WTC11 (cell line): ENCODE results near the gene SYT13. TPM values are rescaled to one million over a fixed set of nuclear protein-coding genes. Genes with fewer than 3 reads are reported as not detected.

Experiments
- ATAC-seq: fragments of 200-7000 bp; cut with Tn5 transposase; 2 replicates; pipeline ENCODE4 v1.10.0; 2021; ENCODE audit warnings: mild to moderate bottlenecking, moderate library complexity
- Bru-seq: library from RNA; stranded (reverse); fragments of 400-500 nt; gene quantifications from one replicate; lab custom pipeline; 2021; lab: Mats Ljungman, UMichigan
- CTCF ChIA-PET: fragments of 300-600 bp; sonication (Branson Sonifier 250); formaldehyde crosslinking; loops from one replicate; lab custom pipeline; 2021; ENCODE audit warnings: antibody characterized with exemption; lab: Charles Lee
- POLR2A ChIA-PET: fragments of 350-600 bp; sonication (Branson Sonifier 250); formaldehyde crosslinking; loops from one replicate; lab custom pipeline; 2021; ENCODE audit warnings: antibody characterized with exemption; lab: Charles Lee
- DNase-seq: peaks from one replicate; pipeline ENCODE4 v3.0.0; 2021; ENCODE audit warnings: low spot score
- H3K27ac Mint-ChIP-seq: 2 replicates; pipeline ENCODE4 v1.8.0; 2021; ENCODE audit warnings: mixed read lengths
- H3K27me3 Mint-ChIP-seq: 2 replicates; pipeline ENCODE4 v1.8.0; 2021; ENCODE audit warnings: low read depth, mild to moderate bottlenecking, moderate library complexity, mixed read lengths
- H3K36me3 Mint-ChIP-seq: 2 replicates; pipeline ENCODE4 v1.8.0; 2021; ENCODE audit warnings: mixed read lengths
- H3K4me1 Mint-ChIP-seq: 2 replicates; pipeline ENCODE4 v1.8.0; 2022; ENCODE audit warnings: mixed read lengths
- H3K4me3 Mint-ChIP-seq: 2 replicates; pipeline ENCODE4 v1.8.0; 2021; ENCODE audit warnings: mild to moderate bottlenecking, moderate library complexity, mixed read lengths
- H3K9me3 Mint-ChIP-seq: 2 replicates; pipeline ENCODE4 v1.8.0; 2021; ENCODE audit warnings: mixed read lengths
- AFF4 ChIP-seq: sonication (generic); formaldehyde crosslinking; IDR thresholded peaks from 2 replicates; pipeline ENCODE4 v1.8.1; 2023; ENCODE audit warnings: mild to moderate bottlenecking, missing genetic modification reagents, borderline replicate concordance
- ATF2 ChIP-seq: sonication (generic); formaldehyde crosslinking; IDR thresholded peaks from 2 replicates; pipeline ENCODE4 v1.8.1; 2022; ENCODE audit warnings: low read depth, missing genetic modification reagents, borderline replicate concordance
- ATF3 ChIP-seq: sonication (generic); formaldehyde crosslinking; conservative IDR thresholded peaks from 2 replicates; pipeline ENCODE4 v1.8.1; 2022; ENCODE audit warnings: mild to moderate bottlenecking, missing genetic modification reagents
- CDX4 ChIP-seq: fragments of 250-450 bp; sonication (Bioruptor Pico); IDR thresholded peaks from 2 replicates; pipeline ENCODE4 v1.9.0; 2021; ENCODE audit warnings: moderate library complexity, mild to moderate bottlenecking, inconsistent platforms, borderline replicate concordance
- E2F5 ChIP-seq: sonication (generic); formaldehyde crosslinking; IDR thresholded peaks from 2 replicates; pipeline ENCODE4 v1.8.1; 2022; ENCODE audit warnings: mild to moderate bottlenecking, moderate library complexity, missing genetic modification reagents
- IRF2 ChIP-seq: sonication (generic); formaldehyde crosslinking; IDR thresholded peaks from 2 replicates; pipeline ENCODE4 v1.8.0; 2022; ENCODE audit warnings: low read depth, missing genetic modification reagents, borderline replicate concordance
- MLX ChIP-seq: sonication (generic); formaldehyde crosslinking; IDR thresholded peaks from 2 replicates; pipeline ENCODE4 v1.8.1; 2023; ENCODE audit warnings: mild to moderate bottlenecking, missing genetic modification reagents, moderate library complexity
- NR1H2 ChIP-seq: sonication (generic); formaldehyde crosslinking; IDR thresholded peaks from 2 replicates; pipeline ENCODE4 v1.9.0; 2021; ENCODE audit warnings: mild to moderate bottlenecking, moderate library complexity, missing genetic modification reagents
- SP1 ChIP-seq: sonication (generic); formaldehyde crosslinking; conservative IDR thresholded peaks from 2 replicates; pipeline ENCODE4 v1.8.1; 2022; ENCODE audit warnings: missing genetic modification reagents
- TEAD4 ChIP-seq: sonication (generic); formaldehyde crosslinking; IDR thresholded peaks from 2 replicates; pipeline ENCODE4 v1.8.0; 2022; ENCODE audit warnings: mild to moderate bottlenecking, missing genetic modification reagents
- TP53 ChIP-seq: sonication (generic); formaldehyde crosslinking; IDR thresholded peaks from 2 replicates; pipeline ENCODE4 v1.8.1; 2023; ENCODE audit warnings: mild to moderate bottlenecking, missing genetic modification reagents
- ZNF317 ChIP-seq: sonication (generic); formaldehyde crosslinking; IDR thresholded peaks from 2 replicates; pipeline ENCODE4 v1.8.1; 2023; ENCODE audit warnings: low read depth, mild to moderate bottlenecking, moderate library complexity, missing genetic modification reagents, borderline replicate concordance
- ZNF532 ChIP-seq: fragments of 250-450 bp; sonication (Bioruptor Pico); IDR thresholded peaks from 2 replicates; pipeline ENCODE4 v1.9.0; 2021; ENCODE audit warnings: mild to moderate bottlenecking, borderline replicate concordance
- long read RNA-seq, 3 experiments: library from RNA in 1 of 3; library from capped mRNA in 1 of 3; library from polyadenylated mRNA in 1 of 3; unstranded in 2 of 3; stranded (forward) in 1 of 3; transcript quantifications; one replicate each; pipeline ENCODE4 v2.0.0, GENCODE V29; 2021
- total RNA-seq: library from RNA; stranded (reverse); gene quantifications from 3 replicates; pipeline ENCODE4 v1.2.3, GENCODE V29; 2021
- TF ChIP-seq, protein P1 (sequence below): sonication (generic); formaldehyde crosslinking; IDR thresholded peaks from 2 replicates; pipeline ENCODE4 v1.8.1; 2023; ENCODE audit warnings: mild to moderate bottlenecking, moderate library complexity, missing genetic modification reagents
- TF ChIP-seq, protein P2 (sequence below): sonication (generic); formaldehyde crosslinking; IDR thresholded peaks from 2 replicates; pipeline ENCODE4 v1.8.1; 2023; ENCODE audit warnings: mild to moderate bottlenecking, missing genetic modification reagents

Gene SYT13, protein sequence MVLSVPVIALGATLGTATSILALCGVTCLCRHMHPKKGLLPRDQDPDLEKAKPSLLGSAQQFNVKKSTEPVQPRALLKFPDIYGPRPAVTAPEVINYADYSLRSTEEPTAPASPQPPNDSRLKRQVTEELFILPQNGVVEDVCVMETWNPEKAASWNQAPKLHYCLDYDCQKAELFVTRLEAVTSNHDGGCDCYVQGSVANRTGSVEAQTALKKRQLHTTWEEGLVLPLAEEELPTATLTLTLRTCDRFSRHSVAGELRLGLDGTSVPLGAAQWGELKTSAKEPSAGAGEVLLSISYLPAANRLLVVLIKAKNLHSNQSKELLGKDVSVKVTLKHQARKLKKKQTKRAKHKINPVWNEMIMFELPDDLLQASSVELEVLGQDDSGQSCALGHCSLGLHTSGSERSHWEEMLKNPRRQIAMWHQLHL
- total RNA-seq (10.8 to 15.1 TPM (median 12.0 TPM) in 3 replicates), Bru-seq, nascent RNA (percentile 50 among the genes with signal in this experiment)
- long read RNA-seq, experiment 1, full-length matches to known transcripts = 23 of 26 reads
- long read RNA-seq, experiment 1, partial matches to known transcripts = 0 of 26 reads
- long read RNA-seq, experiment 1, other reads (novel, unspliced or antisense) = 3 of 26 reads
- long read RNA-seq, experiment 2, full-length matches to known transcripts = 4 of 18 reads
- long read RNA-seq, experiment 2, partial matches to known transcripts = 0 of 18 reads
- long read RNA-seq, experiment 2, other reads (novel, unspliced or antisense) = 14 of 18 reads
- long read RNA-seq, experiment 3, full-length matches to known transcripts = 1 of 1 reads
- long read RNA-seq, experiment 3, partial matches to known transcripts = 0 of 1 reads
- long read RNA-seq, experiment 3, other reads (novel, unspliced or antisense) = 0 of 1 reads

DNA sequence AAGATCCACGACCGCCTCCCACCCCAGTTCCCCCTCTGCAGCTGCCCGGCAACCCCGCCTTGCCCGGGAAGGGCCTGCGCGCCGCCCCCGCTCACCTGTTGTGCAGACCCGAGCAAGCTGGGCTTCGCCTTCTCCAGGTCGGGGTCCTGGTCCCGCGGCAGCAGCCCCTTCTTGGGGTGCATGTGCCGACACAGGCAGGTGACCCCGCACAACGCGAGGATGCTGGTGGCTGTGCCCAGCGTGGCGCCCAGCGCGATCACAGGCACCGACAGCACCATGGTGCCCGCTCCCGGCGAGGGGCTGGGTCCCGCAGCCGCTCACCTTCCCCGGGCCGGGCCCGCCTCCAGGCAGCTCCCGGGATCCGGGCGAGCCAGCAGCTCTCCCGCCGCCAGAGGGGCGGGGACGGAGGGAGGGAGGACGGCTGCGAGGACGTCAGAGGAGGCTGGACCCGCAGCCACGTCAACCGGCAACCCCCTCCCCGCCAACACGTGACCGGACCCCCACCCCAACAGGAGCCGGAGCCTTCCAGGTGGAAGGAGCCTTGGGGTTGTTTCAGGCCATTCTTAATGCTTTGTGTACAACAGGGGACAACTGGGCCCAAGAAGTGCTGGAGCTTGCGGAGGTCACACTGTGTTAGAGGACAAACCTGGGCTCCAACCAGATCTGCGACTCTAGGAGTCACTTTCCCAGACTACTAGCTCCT lies at the start of gene SYT13:
SYT13 (minus strand) TSS at position 412 of the 703 bp plus-strand sequence; CDS start at position 278, 134 bp downstream.
- ChIA-PET POLR2A (interaction anchor here (1.1 kb wide), 1 partner anchor 53 kb away, joined by 3 read pairs; no protein-coding TSS in a partner anchor), CTCF (interaction anchor here (0.7 to 4.7 kb wide), 18 partner anchors 19 to 359 kb away, joined by 3 to 58 read pairs (median 4); no protein-coding TSS in a partner anchor)
- ATAC-seq = peak; percentile 92
- no peaks in the 10 kb centered on the region for H3K36me3 Mint-ChIP-seq
- peaks cover 20% of the 10 kb centered on the region for H3K4me1 Mint-ChIP-seq
- 0 out of 2 replicates have a peak within 1 kb of the TSS, but pooled peaks have one; percentile 3 for H3K27ac Mint-ChIP-seq
- H3K9me3 Mint-ChIP-seq = no peaks in the 10 kb centered on the region
- H3K4me3 Mint-ChIP-seq = peak within 1 kb of the TSS; percentile 72
- peak; percentile 89 for DNase-seq
- peaks cover 75% of the 10 kb centered on the region for H3K27me3 Mint-ChIP-seq
- TF ChIP-seq, protein P1, sequence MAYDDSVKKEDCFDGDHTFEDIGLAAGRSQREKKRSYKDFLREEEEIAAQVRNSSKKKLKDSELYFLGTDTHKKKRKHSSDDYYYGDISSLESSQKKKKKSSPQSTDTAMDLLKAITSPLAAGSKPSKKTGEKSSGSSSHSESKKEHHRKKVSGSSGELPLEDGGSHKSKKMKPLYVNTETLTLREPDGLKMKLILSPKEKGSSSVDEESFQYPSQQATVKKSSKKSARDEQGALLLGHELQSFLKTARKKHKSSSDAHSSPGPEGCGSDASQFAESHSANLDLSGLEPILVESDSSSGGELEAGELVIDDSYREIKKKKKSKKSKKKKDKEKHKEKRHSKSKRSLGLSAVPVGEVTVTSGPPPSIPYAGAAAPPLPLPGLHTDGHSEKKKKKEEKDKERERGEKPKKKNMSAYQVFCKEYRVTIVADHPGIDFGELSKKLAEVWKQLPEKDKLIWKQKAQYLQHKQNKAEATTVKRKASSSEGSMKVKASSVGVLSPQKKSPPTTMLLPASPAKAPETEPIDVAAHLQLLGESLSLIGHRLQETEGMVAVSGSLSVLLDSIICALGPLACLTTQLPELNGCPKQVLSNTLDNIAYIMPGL (CRISPR knock-in tag) = peak; percentile 90
- TF ChIP-seq CDX4 (CRISPR knock-in tag) = no peak
- TF ChIP-seq ZNF317 (CRISPR knock-in tag) = no peak
- no peak for TF ChIP-seq TEAD4 (CRISPR knock-in tag)
- no peak for TF ChIP-seq NR1H2 (CRISPR knock-in tag)
- no peak for TF ChIP-seq IRF2
- TF ChIP-seq TP53 (CRISPR knock-in tag) = 0 out of 2 replicates have a peak, but pooled peaks have one; percentile 59
- TF ChIP-seq ZNF532 (CRISPR knock-in tag) = no peak
- TF ChIP-seq AFF4 (CRISPR knock-in tag) = no peak
- peak; percentile 74 for TF ChIP-seq SP1 (CRISPR knock-in tag)
- no peak for TF ChIP-seq ATF3 (CRISPR knock-in tag)
- no peak for TF ChIP-seq MLX (CRISPR knock-in tag)
- TF ChIP-seq, protein P2, sequence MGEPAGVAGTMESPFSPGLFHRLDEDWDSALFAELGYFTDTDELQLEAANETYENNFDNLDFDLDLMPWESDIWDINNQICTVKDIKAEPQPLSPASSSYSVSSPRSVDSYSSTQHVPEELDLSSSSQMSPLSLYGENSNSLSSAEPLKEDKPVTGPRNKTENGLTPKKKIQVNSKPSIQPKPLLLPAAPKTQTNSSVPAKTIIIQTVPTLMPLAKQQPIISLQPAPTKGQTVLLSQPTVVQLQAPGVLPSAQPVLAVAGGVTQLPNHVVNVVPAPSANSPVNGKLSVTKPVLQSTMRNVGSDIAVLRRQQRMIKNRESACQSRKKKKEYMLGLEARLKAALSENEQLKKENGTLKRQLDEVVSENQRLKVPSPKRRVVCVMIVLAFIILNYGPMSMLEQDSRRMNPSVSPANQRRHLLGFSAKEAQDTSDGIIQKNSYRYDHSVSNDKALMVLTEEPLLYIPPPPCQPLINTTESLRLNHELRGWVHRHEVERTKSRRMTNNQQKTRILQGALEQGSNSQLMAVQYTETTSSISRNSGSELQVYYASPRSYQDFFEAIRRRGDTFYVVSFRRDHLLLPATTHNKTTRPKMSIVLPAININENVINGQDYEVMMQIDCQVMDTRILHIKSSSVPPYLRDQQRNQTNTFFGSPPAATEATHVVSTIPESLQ (CRISPR knock-in tag) = no peak
- TF ChIP-seq E2F5 (CRISPR knock-in tag) = peak; percentile 87; the same call in 1 of the 2 replicates
- no peak for TF ChIP-seq ATF2 (CRISPR knock-in tag)
